SH-SY5Y (cell line): Measurements from ENCODE around the gene NIPAL4.
A peak's percentile ranks its signal among the peaks of the same experiment; 100 is the strongest.

Experiments
- GATA2 ChIP-seq: IDR thresholded peaks from 2 replicates; pipeline ENCODE4 v1.6.1; 2011; ENCODE audit warnings: mild to moderate bottlenecking, low read depth, low read length
- GATA3 ChIP-seq: IDR thresholded peaks from 2 replicates; pipeline ENCODE4 v1.6.1; 2011; ENCODE audit warnings: low read depth, mild to moderate bottlenecking, low read length, moderate library complexity

NIPAL4 gene

GRCh38 chr5:157459715-157460599, at the start of gene NIPAL4:
TSS of gene NIPAL4 (plus strand) at chr5:157460213. CDS start at chr5:157460321, 108 bp downstream.
- TF ChIP-seq GATA2 (no peak), GATA3 (no peak)

- TF ChIP-seq GATA2 (no peak), GATA3 (no peak)
Measured at GRCh38 chr5:157415838-157416237, 44.2 kb upstream of the NIPAL4 start.

- TF ChIP-seq GATA3 (no peak), GATA2 (no peak)
Measured at GRCh38 chr5:157431544-157432200, 28.3 kb upstream of the NIPAL4 start.

DNA sequence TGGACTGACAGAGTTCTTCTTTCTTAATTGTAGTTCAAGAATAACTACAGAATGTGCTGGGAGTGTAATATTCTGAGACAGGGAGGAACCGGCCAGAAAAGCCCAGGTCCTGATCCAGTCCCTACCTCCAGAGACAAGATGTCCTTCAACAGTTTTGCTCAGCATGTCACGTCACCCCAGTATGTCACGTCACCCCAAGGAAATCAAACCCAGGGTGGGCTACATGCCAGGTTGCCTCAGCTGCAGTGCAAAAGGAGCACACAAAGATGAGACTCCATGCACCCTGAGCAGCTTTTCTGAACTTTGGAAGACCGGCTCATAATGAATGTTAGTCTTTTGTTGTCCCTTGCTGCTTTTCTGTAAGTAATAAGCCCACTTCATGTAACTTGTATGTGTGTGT, 25.9 kb upstream of the NIPAL4 start:
- TF ChIP-seq GATA3 (no peak), GATA2 (no peak)

DNA sequence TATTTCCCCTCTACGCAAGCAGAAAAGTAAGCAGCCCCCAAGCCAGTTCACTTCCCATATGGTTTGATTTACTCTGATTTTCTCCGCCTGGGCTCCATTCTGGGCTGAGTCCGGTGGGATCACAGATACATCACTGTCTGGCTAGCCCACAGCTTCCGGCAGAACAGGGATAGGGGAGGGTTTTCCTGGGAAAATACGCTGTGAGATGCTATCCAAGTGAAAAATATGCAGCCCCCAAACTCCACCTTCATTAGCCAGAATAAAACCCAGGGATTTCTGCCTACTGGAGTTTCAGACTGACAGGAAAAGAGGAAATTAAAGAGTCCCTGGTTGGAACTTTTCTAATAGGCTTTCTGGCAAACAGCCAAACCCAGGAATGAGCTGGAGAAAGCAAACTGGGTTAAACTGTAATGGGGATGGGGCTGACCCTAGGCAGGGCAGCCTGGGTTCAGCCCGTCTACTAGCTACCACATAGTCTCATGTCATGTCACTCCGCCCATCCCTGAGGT, 16.9 kb upstream of the NIPAL4 start:
- TF ChIP-seq GATA3 (no peak), GATA2 (peak; percentile 68)

DNA sequence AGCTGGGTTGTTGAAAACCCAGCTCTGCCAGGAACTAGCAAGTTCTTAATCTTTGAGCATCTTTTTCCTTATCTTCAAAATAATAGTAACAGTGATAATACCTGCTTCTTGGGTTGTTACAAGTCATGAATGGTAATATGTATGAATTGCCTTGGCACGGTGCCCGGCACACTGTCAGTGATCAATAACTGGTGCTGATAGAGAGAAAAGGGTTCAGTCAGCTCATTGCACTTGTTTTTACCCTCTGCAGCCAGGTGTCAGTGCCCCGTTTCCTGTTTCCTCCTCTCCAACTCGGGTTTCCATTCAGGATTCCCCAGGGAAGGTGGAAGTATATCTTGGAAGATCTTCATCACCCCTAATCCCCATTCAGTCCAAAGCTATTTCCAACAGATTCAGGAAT, 15.8 kb upstream of the NIPAL4 start:
- no peak for TF ChIP-seq GATA2
- no peak for TF ChIP-seq GATA3

- TF ChIP-seq GATA3 = no peak
Measured at GRCh38 chr5:157445745-157446411, 14.1 kb upstream of the NIPAL4 start.

DNA sequence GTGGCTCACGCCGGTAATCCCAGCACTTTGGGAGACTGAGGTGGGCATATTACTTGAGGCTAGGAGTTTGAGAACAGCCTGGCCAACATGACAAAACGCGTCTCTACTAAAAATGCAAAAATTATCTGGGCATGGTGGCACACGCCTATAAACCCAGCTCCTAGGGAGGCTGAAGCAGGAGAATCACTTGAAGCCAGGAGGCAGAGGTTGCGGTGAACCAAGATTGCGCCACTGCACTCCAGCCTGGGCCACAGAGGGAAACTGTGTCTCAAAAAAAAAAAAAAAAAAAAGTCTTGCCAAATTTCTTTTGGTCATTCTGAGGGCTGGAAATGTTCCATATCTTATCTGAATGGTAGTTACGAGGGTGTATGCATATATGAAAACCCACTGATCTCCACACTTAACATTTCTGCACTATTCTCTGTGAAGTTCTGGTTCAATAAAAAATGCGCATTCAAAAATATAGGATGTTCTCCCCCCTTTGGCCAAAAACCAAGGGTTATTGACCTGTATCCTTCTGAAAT, 13.5 kb upstream of the NIPAL4 start:
- TF ChIP-seq GATA3 = no peak
- no peak for TF ChIP-seq GATA2

DNA sequence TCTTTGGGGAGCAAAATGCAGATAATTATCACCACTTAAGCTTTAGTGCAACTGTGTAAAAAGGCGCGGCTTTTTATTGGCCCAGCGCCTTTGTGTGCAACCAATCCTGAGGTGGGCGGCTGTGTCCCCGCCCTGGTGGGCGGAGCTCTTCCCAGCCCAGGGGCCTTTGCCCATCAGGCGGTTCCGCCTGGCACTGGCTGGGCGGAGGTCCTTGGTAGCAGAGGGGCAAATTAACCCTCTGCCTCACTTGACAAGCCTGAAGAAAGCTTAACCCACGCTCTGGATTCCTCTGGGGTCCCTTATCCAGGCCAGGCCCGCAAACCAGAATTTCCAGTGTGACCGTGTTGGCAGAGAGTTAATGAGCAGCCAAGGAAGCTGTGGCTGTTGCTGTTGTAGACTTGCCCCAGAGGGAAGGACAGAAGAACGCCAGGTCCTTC, 12.8 kb upstream of the NIPAL4 start:
- TF ChIP-seq GATA3 (no peak), GATA2 (no peak)

DNA sequence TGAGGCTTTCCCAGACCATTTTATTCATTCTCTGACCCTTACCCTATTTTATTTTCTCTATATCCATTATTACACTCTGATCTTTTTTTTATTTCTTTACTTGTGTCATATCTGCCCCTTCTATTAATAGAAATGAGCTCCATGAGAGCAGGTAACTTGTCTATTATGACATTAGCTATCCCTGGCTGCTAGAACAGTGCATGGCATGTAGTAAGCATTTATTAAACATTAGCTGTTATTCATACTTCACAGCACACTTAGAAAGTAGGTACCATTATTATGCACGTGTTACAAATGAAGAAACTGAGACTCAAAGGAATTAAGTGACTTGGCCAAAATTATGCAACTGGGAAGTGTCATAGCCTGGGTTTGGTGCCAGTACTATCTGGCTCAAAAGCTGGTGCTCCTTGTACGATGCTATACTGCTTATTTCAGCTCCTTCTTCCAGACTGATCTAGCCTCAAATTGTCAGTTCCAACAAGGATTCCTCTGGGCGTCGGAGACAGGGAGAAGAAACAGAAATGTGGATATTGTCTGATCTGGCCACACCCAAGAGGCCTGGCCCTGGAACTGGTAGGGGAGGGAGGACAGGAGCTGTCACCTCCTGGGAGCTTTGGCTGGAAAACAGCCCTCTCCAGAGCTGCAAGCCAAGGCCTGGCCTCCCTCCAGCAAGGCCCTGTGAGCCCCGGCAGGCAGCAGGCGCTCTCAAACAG, 10.8 kb upstream of the NIPAL4 start:
- TF ChIP-seq GATA2 (no peak), GATA3 (no peak)

DNA sequence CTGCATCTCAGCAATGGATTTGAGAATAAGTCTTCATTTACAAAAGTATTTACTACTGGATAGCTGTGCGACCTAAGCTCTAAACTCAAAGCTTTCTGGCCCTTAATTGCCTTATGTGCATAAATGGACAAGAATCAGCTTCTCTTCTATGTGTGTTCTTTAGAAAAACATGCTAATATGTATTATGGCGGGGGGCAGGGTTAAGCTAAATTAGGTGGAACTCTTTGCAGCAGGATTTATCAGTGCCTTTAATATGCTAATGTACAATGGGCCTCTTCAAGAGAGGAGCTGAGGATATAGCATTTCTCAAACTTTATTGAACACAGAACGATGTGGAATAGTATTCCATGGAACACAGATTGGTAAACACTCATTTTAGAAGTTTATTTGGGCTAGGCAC, 10.0 kb upstream of the NIPAL4 start:
- no peak for TF ChIP-seq GATA2
- no peak for TF ChIP-seq GATA3

- TF ChIP-seq GATA2 = no peak
- TF ChIP-seq GATA3 = no peak
Measured at GRCh38 chr5:157451806-157452205, 8.2 kb upstream of the NIPAL4 start.

- no peak for TF ChIP-seq GATA2
- TF ChIP-seq GATA3 = no peak
Measured at GRCh38 chr5:157454273-157454672, 5.7 kb upstream of the NIPAL4 start.
